ENCODE measurements around the gene TAS2R7.
"Not testable (repeated sequence)": the region's sequence is repeated elsewhere in the genome, so short reads cannot be mapped to it uniquely, and the experiment has no call there.

The TAS2R7 gene, protein sequence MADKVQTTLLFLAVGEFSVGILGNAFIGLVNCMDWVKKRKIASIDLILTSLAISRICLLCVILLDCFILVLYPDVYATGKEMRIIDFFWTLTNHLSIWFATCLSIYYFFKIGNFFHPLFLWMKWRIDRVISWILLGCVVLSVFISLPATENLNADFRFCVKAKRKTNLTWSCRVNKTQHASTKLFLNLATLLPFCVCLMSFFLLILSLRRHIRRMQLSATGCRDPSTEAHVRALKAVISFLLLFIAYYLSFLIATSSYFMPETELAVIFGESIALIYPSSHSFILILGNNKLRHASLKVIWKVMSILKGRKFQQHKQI

DNA sequence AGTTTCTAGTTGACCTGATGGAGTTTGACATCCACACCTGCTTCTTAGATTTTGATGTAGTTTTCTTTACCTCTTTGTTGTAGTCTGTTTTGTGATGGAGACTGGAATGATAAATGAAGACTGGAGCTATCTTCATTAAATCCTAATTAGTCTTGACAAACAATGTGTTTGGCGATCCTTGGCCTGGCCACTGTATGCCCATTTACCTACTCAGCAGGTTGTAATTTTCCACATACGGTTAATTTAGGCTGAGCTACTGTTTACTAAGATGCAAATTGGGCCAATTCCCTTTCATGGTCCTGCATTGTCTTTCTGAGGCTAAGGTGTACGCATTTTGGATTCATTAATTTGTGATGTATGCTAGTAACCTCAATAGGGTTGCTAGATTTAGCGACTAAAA is at the start of gene TAS2R7:
TAS2R7 (minus strand) TSS at position 41 of the 400 bp plus-strand sequence. CDS start 57 bp downstream, outside the sequence.
- no peak for DNase-seq (ENCODE audit: low read depth)

DNA sequence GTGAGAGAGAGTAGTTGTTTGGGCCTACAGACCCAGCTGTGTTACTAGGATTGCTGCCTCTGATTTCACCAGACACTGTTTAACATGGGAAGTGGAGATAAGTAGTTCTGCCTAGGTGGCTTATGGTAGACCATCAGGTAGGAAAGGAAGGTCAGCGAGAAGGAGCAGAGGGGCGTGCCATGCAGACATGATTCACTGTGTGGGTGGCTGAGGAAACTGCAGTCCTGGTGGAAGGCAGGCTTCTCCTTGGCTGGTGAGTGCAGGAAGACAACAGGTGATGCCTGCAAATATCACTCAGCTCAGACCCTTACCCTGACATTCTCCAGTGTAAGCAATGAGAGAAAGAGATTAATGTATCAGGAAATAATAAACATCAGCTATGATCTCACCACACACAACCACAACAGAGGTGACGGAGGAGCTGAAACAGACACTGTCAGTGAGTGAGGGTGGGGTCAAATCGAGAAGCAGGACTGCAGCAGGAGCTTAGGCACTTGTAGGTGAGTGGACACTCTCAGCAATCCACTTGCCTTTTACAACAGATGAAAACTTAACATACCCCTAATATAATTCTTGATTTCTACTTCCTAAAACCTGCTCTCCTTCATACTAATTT is 48.9 kb upstream of the TAS2R7 start:
- DNase-seq (ENCODE audit: low read depth) = no peak

DNA sequence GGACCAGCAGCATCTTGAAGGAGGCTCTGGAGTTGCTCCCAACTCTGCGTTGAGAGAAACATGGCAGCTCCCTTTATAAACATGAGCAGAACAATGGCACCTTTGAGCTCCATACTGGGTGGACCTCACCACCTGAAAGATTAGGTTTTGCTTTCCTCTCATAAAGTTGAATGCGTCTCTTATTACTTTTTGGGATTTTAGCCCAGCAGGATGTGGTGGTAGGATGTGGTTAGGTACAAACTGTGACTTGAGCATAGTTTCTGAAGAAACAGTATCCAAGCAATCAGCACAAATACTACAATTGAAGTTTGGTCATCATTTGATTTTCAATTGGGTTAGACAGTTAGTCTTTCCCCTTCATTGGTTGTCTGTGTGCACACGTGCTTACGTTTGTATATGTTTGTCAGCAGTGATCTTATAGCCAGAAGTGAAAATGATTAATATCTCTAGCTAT is 47.0 kb upstream of the TAS2R7 start, which contains the start of gene PRR4:
PRR4 (minus strand) TSS at position 51 of the 454 bp plus-strand sequence; CDS start at position 13, 38 bp downstream.
- DNase-seq (ENCODE audit: low read depth) = no peak

DNA sequence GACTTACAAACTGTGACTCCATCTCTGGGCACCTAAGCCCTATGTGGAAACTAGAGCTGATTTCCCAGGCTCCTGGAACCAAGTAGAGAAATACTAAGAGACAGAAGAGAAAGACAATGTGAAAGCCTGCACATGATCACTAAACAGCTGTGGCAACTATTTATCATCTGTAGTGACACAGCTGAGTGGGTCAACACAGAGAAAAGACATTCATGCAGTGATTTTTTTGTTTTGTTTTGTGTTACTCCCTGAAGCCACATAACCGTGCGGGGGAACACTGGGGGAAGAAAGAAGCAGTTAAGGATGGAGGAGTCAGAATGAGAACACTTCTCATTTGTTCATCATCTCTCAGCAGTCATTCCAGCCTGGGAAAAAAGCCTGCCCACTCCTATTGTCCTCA is 45.3 kb upstream of the TAS2R7 start:
- DNase-seq (ENCODE audit: low read depth) = no peak

DNA sequence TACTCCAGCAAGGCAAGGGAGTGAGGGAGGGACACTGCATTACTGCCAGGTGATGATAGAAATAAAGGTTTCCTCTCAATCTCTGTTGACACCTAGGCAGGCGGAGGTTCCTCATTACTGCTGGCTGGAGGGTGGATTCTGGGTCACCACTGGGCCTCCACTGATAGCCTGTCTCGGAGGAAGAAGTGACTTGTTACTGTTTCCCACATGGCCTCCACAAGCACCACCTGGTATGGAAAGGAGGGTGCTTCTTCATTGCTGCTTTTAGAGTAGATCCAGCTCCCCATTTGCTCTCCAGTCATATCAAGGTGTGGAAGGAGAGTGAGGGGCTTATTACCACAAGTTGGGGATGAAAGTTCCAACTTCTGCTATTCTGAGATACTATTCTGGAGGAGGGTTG is 40.4 kb upstream of the TAS2R7 start:
- no peak for DNase-seq (ENCODE audit: low read depth)

DNA sequence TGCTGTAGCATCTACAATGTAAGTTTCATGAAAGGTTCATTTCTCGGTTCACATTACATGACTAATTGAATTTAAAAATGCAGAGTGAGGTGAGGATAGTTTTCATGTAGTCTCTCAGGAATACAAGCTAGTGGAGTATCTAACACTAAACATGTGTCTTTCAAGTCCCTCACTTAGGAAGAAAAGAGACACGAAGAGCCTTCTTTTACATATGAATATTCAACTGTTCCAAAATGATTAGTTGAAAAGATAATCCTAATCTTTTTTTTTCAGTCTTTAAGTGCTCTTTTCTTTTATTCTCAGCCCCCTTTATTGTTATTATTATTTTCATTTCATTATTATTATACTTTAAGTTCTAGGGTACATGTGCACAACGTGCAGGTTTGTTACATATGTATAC is 36.0 kb upstream of the TAS2R7 start:
- no peak for DNase-seq (ENCODE audit: low read depth)

DNA sequence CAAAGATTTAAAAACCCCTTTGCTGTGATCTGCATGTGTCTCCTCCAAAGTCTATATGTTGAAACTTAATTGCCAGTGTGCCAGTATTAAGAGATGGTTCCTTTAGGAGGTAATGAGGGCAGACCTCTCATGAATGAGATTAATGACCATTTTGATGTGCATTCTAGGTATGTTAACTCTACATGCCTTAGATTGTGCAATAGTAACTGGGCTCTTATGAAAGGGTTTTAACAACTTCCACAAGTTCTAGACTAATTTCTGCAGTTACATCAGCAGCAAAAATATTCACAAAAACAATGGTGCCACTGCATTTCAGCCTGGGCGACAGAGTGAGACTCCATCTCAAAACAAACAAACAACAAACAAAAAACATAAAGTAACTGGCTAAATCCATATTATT is 27.6 kb upstream of the TAS2R7 start:
- DNase-seq (ENCODE audit: low read depth) = no peak

DNA sequence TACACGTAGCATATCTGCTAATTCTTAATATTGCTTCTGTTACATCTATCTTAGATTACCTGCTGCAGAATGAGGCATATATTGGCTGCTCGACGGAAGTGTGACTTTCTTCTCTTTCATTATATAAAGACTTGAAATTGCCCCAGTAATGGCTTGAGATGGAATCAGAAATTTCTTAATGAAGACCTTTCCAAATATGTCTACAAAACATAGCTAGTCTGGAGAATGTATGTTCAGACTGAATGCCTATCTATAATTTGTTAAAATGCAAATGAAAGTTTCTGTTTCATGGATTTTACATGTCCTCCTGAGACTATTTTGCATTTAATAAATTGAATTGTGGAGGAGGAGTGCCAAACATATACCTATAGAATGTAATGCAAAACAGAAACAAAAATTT is 23.8 kb upstream of the TAS2R7 start, which contains the start of gene TAS2R10:
TAS2R10 (minus strand) TSS at position 101 of the 400 bp plus-strand sequence; CDS start at position 12, 89 bp downstream.
- DNase-seq (ENCODE audit: low read depth) = no peak

DNA sequence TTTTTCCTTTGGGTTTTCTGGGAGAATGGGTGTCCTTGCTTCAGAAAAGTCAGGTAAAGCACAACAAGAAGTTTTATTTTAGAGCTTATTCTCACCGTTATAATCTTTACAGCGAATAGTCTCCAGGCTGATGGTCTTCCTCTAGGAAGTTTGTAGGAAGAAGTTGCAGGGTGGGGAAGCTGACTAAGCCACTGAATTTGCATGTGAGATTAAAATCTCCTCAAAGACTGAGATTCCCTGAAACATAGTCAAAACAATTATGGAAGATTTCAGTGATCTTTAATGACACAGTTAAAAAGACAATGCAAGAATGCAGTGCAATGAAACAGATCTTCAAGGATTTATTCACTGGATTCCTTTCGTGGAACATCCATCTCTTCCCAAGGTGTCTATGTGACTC is 22.5 kb upstream of the TAS2R7 start:
- no peak for DNase-seq (ENCODE audit: low read depth)

DNA sequence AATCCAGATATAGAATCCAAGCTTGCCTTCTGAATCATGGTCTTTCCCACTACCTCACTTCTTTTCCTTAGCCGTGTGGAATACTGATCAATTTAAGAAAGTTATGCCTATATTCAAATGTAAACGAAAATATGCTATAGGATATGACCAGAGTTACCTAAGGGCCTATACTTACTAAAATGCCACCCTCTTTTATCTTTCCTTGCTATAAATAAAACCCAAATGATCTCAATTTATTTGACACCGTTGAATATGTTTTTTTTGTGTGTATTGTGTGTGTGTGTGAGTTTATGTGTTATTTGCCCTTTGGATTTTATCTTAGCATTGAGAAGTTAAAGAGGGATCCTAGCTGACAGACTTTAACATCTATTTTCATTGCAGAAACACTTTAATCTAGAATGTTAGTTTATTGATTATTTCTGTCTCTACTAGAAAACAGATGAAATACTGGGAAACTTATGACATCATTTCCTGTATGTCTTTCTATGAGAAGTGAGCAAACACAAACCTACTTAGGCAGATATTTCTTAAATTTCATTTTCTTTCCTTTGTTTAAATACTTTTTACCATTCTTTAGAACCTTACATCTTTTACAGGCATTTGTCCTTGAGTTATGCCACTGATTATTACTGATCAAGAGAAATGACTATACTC is 9.6 kb upstream of the TAS2R7 start:
- DNase-seq (ENCODE audit: low read depth) = no peak

DNA sequence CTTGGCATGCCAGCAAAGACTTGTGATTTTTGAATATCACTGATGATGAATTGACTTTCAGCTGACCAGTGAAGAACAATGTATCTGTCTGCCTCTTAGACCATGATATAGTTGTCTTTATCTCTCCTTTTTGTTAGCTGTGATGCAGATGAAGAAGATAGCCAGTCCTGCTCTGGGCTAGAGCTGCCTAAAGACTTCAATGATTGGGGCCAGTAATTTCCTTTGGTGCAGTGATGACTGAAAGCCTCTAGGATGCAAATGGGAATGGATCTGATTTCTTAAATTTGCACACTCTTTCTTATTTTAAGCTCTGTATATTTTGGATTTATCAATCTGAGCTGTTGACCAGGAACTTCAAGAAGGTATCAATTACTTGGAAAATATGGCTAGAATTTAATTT is 7.6 kb upstream of the TAS2R7 start, which contains the start of gene TAS2R9:
TAS2R9 (minus strand) TSS at position 101 of the 400 bp plus-strand sequence; CDS start at position 8, 93 bp downstream.
- DNase-seq (ENCODE audit: low read depth) = no peak

DNA sequence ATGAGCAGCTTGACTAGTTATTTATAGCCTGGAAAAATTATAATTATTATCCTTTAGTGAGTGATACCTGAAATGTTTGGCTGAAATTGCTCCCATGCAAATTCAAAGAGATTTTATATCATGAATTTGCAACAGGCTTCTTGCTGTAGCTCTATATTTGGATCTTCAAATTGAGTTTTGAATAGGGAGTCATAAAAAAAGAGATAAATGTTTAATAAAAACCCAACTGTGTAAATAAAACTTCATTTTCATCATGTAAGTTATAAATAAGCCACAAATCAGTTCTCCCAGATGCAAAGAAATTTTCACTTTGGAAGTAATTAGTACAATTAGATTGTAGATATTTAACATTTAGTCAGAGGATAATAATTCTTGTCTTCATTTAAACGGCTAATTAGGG is 4.8 kb upstream of the TAS2R7 start, which contains the start of gene TAS2R8:
TAS2R8 (minus strand) TSS at position 101 of the 400 bp plus-strand sequence. CDS start 306 bp downstream, outside the sequence.
- DNase-seq (ENCODE audit: low read depth) = no peak

DNA sequence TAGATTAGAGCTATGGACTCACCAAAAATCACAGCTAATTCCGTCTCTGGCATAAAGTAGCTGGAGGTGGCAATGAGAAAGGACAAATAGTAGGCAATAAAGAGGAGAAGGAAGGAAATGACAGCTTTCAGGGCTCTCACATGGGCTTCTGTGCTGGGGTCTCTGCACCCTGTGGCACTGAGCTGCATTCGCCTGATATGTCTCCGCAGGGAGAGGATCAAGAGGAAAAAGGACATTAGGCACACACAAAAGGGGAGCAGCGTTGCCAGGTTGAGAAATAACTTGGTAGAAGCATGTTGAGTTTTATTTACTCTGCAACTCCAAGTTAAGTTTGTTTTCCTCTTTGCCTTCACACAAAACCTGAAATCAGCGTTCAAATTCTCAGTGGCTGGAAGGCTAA is 686 bp downstream of the TAS2R7 start:
- no peak for DNase-seq (ENCODE audit: low read depth)

DNA sequence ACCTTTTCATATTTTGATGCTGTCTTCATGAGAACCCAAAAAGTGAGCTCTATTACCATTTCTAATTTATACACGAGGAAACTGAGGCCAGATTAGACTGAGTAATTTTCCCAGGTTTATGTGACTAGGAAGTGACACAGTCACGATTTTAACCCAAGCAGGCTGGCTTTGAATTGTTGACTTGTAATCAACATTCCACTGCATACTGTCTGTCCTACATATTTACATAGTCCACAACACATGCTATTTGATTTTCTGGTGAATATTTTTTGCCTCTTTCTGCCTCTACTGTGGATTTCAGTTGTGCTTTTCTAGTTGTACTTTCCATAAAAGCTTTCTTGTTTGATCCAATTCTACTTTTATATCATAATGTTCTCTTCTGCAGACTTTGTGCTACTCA is 8.2 kb downstream of the TAS2R7 start:
- DNase-seq (ENCODE audit: low read depth) = no peak

DNA sequence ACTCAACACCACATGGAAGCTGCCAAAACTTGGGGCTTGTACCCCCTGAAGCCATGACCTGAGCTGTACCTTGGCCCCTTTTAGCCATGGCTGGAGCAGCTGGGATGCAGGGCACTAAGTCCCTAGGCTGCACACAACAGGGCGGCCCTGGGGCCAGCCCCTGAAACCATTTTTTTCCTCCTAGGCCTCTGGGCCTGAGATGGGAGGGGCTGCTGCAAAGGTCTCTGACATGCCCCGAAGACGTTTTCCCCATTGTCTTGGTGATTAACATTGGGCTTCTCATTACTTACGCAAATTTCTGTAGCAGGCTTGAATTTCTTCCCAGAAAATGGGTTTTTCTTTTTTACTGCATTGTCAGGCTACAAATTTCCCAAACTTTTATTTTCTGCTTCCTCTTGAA is 10.7 kb downstream of the TAS2R7 start:
- not testable (repeated sequence) for DNase-seq (ENCODE audit: low read depth)

DNA sequence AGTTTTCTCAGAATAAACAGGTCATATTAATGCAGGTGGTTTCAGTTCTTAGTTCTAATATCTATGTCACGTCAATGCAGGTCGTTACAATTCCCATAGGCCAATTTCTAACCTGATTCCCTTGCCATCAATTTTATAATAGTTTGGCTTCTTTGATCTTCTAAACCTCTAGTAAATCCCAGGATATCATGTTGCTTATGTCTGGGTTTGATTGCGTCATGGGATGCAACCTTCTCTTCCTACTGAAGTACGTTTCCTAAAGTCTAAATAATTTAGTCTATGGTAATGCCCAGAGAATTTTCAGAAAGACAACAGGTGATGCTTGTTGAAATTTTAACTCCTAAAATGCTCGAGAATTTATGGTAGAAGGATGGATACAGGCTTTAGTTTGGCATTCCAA is 19.2 kb downstream of the TAS2R7 start:
- DNase-seq (ENCODE audit: low read depth) = no peak

DNA sequence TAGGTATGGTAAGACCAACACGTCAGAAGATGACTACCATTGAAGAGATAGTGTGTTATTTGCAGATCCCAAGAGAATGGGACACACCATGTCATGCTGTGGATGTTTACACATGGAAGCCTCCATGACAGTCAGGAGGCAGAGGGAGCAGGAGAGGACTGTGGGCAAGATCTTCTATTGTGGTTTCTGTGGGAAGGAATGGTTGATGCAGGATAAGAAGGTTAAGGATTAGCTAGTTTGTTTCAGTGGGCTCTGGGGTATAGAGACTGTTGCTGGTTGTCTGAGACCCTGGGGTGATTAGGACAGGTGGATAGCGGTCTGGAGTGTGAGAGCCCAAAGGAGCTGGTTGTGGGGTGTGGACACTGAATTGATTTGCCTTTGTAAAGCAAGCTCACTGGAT is 23.3 kb downstream of the TAS2R7 start:
- DNase-seq (ENCODE audit: low read depth) = no peak

DNA sequence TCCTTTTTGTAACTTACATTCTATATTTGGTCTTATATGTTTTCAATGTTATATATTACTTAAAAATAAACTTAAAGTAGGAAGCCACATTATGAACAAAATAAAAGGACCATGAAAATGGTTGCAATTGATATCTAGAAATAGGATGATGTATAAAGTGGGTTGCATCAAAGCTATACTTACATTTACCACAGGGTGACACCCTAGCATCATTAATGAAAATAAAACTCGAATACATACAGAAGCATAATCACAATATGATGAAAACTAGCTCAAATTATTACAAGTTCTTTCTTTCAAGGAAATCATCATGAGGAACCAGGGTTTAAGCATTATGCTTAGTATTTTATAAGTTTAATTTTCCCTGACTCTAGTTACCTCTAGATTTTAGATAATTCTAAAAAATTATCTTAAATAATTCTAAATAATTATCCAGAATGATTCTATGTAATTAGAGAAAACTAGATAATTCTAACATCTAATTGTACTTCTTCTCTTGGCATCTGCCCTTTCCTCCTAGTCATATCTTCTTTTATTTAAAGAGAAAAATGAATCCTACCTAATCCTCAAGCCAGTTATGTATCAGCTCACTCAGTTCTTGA is 31.2 kb downstream of the TAS2R7 start:
- peak; percentile 12 for DNase-seq (ENCODE audit: low read depth)

DNA sequence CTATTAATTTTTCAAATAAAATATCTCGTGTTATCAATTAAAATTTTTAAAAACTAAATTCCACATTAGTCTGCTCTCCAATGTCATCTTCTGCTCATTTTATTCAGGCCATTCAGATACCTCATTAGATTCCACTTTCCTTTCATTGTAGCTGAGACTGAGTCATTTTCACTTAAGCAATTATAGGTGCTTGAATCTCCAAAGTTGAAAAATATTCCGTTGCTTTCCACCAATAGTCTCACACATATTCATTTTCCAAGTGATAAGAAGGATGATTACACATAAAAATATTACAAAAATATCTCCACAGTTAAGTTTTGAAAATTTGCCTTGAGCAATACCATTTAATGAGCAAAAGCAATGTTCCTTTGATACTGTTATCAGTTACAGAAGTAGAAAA is 42.8 kb downstream of the TAS2R7 start:
- DNase-seq (ENCODE audit: low read depth) = no peak

DNA sequence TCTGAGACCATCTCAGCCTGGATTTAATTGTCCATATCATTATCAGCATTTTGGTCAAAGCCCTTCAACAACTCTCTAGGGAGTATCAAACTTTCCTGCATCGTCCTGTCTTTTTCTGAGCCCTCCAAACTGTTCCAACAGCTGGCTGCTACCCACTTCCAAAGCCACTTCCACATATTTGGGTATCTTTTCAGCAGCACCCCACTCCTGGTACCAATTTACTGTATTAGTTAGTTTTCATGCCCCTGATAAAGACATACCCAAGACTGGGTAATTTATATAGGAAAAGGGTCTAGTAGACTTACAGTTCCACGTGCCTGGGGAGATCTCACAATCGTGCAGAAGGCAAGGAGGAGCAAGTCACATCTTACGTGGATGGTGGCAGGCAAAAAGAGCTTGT is 46.2 kb downstream of the TAS2R7 start:
- no peak for DNase-seq (ENCODE audit: low read depth)

DNA sequence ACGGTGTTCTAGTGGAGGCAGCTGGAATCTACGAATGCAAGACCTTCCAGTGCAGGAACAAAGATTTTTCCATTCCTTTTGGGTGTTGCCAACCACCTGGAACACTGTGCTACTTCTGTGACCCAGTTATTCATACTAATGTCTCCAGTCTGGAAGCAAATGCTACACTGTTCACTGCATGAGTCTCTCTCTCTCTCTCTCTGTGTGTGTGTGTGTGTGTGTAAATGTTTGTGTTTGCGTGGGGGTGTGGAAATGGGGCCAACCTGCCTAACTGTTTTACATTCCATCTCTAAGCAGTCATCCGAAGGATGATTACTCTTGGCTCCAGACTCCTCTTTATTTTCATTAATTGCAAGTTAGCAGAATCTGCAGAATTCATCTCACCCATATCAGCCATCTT is 49.4 kb downstream of the TAS2R7 start:
- DNase-seq (ENCODE audit: low read depth) = peak; percentile 25

Measured in GM04504 (cell line).